ENCODE measurements around the gene SMC1A.

GRCh38 chrX:53445977-53446376 is 23.5 kb upstream of the SMC1A start:
- TF ChIP-seq, protein P1, sequence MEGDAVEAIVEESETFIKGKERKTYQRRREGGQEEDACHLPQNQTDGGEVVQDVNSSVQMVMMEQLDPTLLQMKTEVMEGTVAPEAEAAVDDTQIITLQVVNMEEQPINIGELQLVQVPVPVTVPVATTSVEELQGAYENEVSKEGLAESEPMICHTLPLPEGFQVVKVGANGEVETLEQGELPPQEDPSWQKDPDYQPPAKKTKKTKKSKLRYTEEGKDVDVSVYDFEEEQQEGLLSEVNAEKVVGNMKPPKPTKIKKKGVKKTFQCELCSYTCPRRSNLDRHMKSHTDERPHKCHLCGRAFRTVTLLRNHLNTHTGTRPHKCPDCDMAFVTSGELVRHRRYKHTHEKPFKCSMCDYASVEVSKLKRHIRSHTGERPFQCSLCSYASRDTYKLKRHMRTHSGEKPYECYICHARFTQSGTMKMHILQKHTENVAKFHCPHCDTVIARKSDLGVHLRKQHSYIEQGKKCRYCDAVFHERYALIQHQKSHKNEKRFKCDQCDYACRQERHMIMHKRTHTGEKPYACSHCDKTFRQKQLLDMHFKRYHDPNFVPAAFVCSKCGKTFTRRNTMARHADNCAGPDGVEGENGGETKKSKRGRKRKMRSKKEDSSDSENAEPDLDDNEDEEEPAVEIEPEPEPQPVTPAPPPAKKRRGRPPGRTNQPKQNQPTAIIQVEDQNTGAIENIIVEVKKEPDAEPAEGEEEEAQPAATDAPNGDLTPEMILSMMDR (IDR thresholded peaks at IDR 0.05), result peak in 4 of 6 experiments; percentile 33 to 64 (median 56)
- no peak for TF ChIP-seq POLR2A (IDR thresholded peaks at IDR 0.05)
